ENCODE results near the gene PIK3R6.

DNA sequence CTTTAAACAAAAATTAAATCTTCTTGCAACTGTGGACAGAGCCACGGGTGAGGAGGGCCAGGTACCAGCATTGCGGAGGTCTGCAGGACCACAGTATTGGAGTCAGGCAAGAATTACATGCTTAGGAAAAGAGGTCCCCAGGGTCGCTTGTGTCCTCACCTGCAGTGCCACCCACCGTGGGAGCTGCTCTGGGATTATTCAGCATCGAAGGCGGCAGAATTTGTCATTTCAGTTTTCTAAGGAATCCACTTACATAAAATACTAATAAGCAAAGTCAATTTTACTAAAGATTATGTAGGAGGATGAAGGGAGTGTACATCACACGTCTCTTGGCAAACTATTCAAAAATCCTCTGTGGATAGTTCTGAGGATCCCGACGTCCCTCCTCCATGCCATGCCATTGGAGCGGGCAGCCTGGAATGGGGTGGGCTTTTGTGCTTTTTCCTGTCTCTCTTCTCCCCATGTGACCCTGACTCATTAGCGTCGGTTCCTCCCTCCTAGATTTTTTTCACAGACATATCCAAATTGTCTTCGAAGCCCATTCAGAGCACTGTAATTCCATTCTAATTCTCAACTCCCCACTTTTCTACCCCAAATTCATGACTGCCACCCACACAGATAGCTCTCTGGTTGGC is 3.0 kb upstream of the PIK3R6 start:
- TF ChIP-seq, protein P1, sequence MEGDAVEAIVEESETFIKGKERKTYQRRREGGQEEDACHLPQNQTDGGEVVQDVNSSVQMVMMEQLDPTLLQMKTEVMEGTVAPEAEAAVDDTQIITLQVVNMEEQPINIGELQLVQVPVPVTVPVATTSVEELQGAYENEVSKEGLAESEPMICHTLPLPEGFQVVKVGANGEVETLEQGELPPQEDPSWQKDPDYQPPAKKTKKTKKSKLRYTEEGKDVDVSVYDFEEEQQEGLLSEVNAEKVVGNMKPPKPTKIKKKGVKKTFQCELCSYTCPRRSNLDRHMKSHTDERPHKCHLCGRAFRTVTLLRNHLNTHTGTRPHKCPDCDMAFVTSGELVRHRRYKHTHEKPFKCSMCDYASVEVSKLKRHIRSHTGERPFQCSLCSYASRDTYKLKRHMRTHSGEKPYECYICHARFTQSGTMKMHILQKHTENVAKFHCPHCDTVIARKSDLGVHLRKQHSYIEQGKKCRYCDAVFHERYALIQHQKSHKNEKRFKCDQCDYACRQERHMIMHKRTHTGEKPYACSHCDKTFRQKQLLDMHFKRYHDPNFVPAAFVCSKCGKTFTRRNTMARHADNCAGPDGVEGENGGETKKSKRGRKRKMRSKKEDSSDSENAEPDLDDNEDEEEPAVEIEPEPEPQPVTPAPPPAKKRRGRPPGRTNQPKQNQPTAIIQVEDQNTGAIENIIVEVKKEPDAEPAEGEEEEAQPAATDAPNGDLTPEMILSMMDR (conservative IDR thresholded peaks at IDR 0.05; ENCODE audit: low read length), result no peak
- TF ChIP-seq EZH2phosphoT487 (IDR thresholded peaks at IDR 0.05; ENCODE audit: borderline replicate concordance), result no peak
